ENCODE data around the gene S100A2. TPM values are rescaled to one million over a fixed set of nuclear protein-coding genes. Genes with fewer than 3 reads are reported as not detected.
"Not testable (repeated sequence)": the region's sequence is repeated elsewhere in the genome, so short reads cannot be mapped to it uniquely, and the experiment has no call there.

S100A2 gene
- total RNA-seq, 4 donors from 2014 or later, result 127 to 519 (median 267) TPM

- H3K36me3 ChIP-seq, result no peaks in the 10 kb centered on the region
- peak overlapping the region; percentile 76 for H3K27ac ChIP-seq
- no peaks in the 10 kb centered on the region for H3K27me3 ChIP-seq
- peak in 1 of 2 donors; percentile 57 for DNase-seq (ENCODE audit: low spot score in 2 of 2)
- H3K4me3 ChIP-seq, result no peak overlapping the region
- H3K4me1 ChIP-seq, result peaks cover 23% of the 10 kb centered on the region
- no peaks in the 10 kb centered on the region for H3K9me3 ChIP-seq
- no peak for TF ChIP-seq CTCF (IDR thresholded peaks at IDR 0.05)
- TF ChIP-seq EP300 (IDR thresholded peaks at IDR 0.05), result no peak
- no peak for TF ChIP-seq POLR2AphosphoS5 (IDR thresholded peaks at IDR 0.05)
- TF ChIP-seq POLR2A (IDR thresholded peaks at IDR 0.05), result no peak
- WGBS, result 76% methylated on average over 8 of the region's 8 CpGs
Measured at GRCh38 chr1:153527023-153527682, 38.5 kb downstream of the S100A2 start.

GRCh38 chr1:153526132-153526543 is 39.5 kb downstream of the S100A2 start:
- 42% methylated on average over 8 of the region's 8 CpGs for WGBS
- Histone ChIP-seq H3K4me3 (no peak overlapping the region), H3K27ac (peak overlapping the region; percentile 76), H3K4me1 (peaks cover 20% of the 10 kb centered on the region), H3K9me3 (no peaks in the 10 kb centered on the region), H3K36me3 (no peaks in the 10 kb centered on the region), H3K27me3 (no peaks in the 10 kb centered on the region)
- peak in 1 of 2 donors; percentile 61 for DNase-seq (ENCODE audit: low spot score in 2 of 2)
- TF ChIP-seq POLR2AphosphoS5 (IDR thresholded peaks at IDR 0.05) (no peak), EP300 (IDR thresholded peaks at IDR 0.05) (no peak), POLR2A (IDR thresholded peaks at IDR 0.05) (no peak), CTCF (IDR thresholded peaks at IDR 0.05) (no peak)

GRCh38 chr1:153525088-153525728 is 40.4 kb downstream of the S100A2 start:
- Histone ChIP-seq H3K36me3 (no peaks in the 10 kb centered on the region), H3K27ac (peak overlapping the region; percentile 76), H3K4me3 (no peak overlapping the region), H3K4me1 (peaks cover 20% of the 10 kb centered on the region), H3K27me3 (no peaks in the 10 kb centered on the region), H3K9me3 (no peaks in the 10 kb centered on the region)
- TF ChIP-seq CTCF (IDR thresholded peaks at IDR 0.05) (no peak), EP300 (IDR thresholded peaks at IDR 0.05) (no peak), POLR2AphosphoS5 (IDR thresholded peaks at IDR 0.05) (no peak), POLR2A (IDR thresholded peaks at IDR 0.05) (no peak)
- 22% methylated on average over 2 of the region's 3 CpGs for WGBS
- DNase-seq (ENCODE audit: low spot score in 2 of 2), result peak in 1 of 2 donors; percentile 19

GRCh38 chr1:153522353-153523048 is 43.1 kb downstream of the S100A2 start:
- H3K9me3 ChIP-seq, H3K27ac ChIP-seq, H3K36me3 ChIP-seq, H3K27me3 ChIP-seq, H3K4me3 ChIP-seq: not testable (repeated sequence)
- H3K4me1 ChIP-seq, result peaks cover 19% of the 10 kb centered on the region
- WGBS, result 80% methylated on average over 14 of the region's 14 CpGs
- peak in 1 of 2 donors; percentile 9 for DNase-seq (ENCODE audit: low spot score in 2 of 2)

GRCh38 chr1:153521808-153522207 is 43.8 kb downstream of the S100A2 start:
- H3K4me1 ChIP-seq, result peaks cover 16% of the 10 kb centered on the region
- not testable (repeated sequence) for H3K4me3 ChIP-seq, H3K9me3 ChIP-seq, H3K36me3 ChIP-seq, H3K27me3 ChIP-seq, H3K27ac ChIP-seq
- 97% methylated on average over 19 of the region's 37 CpGs for WGBS
- DNase-seq (ENCODE audit: low spot score in 2 of 2), result peak; percentile 37 to 59

GRCh38 chr1:153520818-153521476 is 44.7 kb downstream of the S100A2 start:
- no peaks in the 10 kb centered on the region for H3K27me3 ChIP-seq
- no peak overlapping the region for H3K4me3 ChIP-seq
- H3K9me3 ChIP-seq, result no peaks in the 10 kb centered on the region
- H3K36me3 ChIP-seq, result no peaks in the 10 kb centered on the region
- no peak for DNase-seq (ENCODE audit: low spot score in 2 of 2)
- WGBS, result 92% methylated on average over 4 of the region's 4 CpGs
- H3K27ac ChIP-seq, result no peak overlapping the region
- TF ChIP-seq CTCF (IDR thresholded peaks at IDR 0.05) (no peak), POLR2A (IDR thresholded peaks at IDR 0.05) (no peak), POLR2AphosphoS5 (IDR thresholded peaks at IDR 0.05) (no peak), EP300 (IDR thresholded peaks at IDR 0.05) (no peak)
- peaks cover 18% of the 10 kb centered on the region for H3K4me1 ChIP-seq

- H3K27me3 ChIP-seq; H3K4me3 ChIP-seq; H3K9me3 ChIP-seq; H3K36me3 ChIP-seq; DNase-seq (ENCODE audit: low spot score in 2 of 2); H3K27ac ChIP-seq: not testable (repeated sequence)
- WGBS, result 84% methylated on average over 5 of the region's 5 CpGs
- peaks cover 18% of the 10 kb centered on the region for H3K4me1 ChIP-seq
Measured at GRCh38 chr1:153520137-153520691, 45.4 kb downstream of the S100A2 start.
